Endothelial cell of umbilical vein (primary cell): Measurements from ENCODE around the gene LRRC72. TPM values are rescaled to one million over a fixed set of nuclear protein-coding genes. Genes with fewer than 3 reads are reported as not detected.
"Not testable (repeated sequence)": the region's sequence is repeated elsewhere in the genome, so short reads cannot be mapped to it uniquely, and the experiment has no call there.

ENCODE experiments used
- BruUV-seq: library from RNA; stranded (reverse); fragments of 400-500 nt; replicated peaks from 2 replicates; lab custom pipeline; 2021; lab: Mats Ljungman, UMichigan
- CTCF ChIA-PET: fragments of 300-600, 350-600 bp; sonication (Branson Sonifier 250); formaldehyde crosslinking; loops from one replicate; lab custom pipeline; 2021; ENCODE audit warnings: antibody characterized with exemption, inconsistent platforms; lab: Charles Lee
- POLR2A ChIA-PET: fragments of 300-600, 350-600 bp; sonication (Branson Sonifier 250); formaldehyde crosslinking; loops from one replicate; lab custom pipeline; 2021; ENCODE audit warnings: antibody characterized with exemption, inconsistent platforms; lab: Charles Lee
- DNase-seq: peaks from one replicate; pipeline ENCODE4 v3.0.0-alpha.2; 2011; ENCODE audit warnings: low read depth, low spot score
- FAIRE-seq: peaks from 2 replicates; lab custom pipeline; 2011; peaks lifted over from hg19 to GRCh38; lab: Jason Lieb, UNC
- H2AFZ ChIP-seq: 2 replicates; pipeline ENCODE4 v1.6.0; 2012; ENCODE audit warnings: low read depth, low read length, control low read depth, inconsistent platforms
- H3K27ac ChIP-seq: 2 replicates; pipeline ENCODE4 v1.5.1; 2011; ENCODE audit warnings: low read depth, mild to moderate bottlenecking, control low read depth, low read length, moderate library complexity; ENCODE audit not compliant: insufficient read depth
- H3K27me3 ChIP-seq, 2 experiments: 2 replicates each; pipeline versions ENCODE4 v1.6.0 to v1.6.1; 2011; ENCODE audit warnings: low read length in 2 of 2, mixed read lengths in 1 of 2; ENCODE audit not compliant: control insufficient read depth in 2 of 2, insufficient read depth in 2 of 2
- H3K36me3 ChIP-seq, 2 experiments: 2 replicates in 1 of 2; 3 replicates in 1 of 2; pipeline ENCODE4 v1.5.1; 2011; ENCODE audit warnings: low read length in 2 of 2, mild to moderate bottlenecking in 1 of 2, moderate library complexity in 1 of 2; ENCODE audit not compliant: control insufficient read depth in 2 of 2, insufficient read depth in 2 of 2; ENCODE audit errors: extremely low read depth in 1 of 2
- H3K4me1 ChIP-seq: 3 replicates; pipeline ENCODE4 v1.5.1; 2011; ENCODE audit warnings: mild to moderate bottlenecking, low read length; ENCODE audit not compliant: control insufficient read depth, insufficient read depth; ENCODE audit errors: extremely low read depth
- H3K4me2 ChIP-seq: 2 replicates; pipeline ENCODE4 v1.6.1; 2011; ENCODE audit warnings: low read length, control low read depth, mixed read lengths; ENCODE audit not compliant: insufficient read depth
- H3K4me3 ChIP-seq, 3 experiments: fragments of 200-600 bp in 1 of 3; sonication (generic), shearing (Covaris generic) in 1 of 3; replicated peaks in 1 of 3; 2 replicates each; pipeline ENCODE4 v1.5.1; 2011 to 2016; ENCODE audit warnings: control low read depth in 3 of 3, low read length in 3 of 3, mild to moderate bottlenecking in 2 of 3, inconsistent platforms in 1 of 3, low read depth in 1 of 3, moderate library complexity in 1 of 3; ENCODE audit not compliant: insufficient read depth in 1 of 3
- H3K79me2 ChIP-seq: 2 replicates; pipeline ENCODE4 v1.6.0; 2012; ENCODE audit warnings: low read length, inconsistent platforms; ENCODE audit not compliant: control insufficient read depth, insufficient read depth
- H3K9ac ChIP-seq: replicated peaks from 2 replicates; pipeline ENCODE3; 2011; ENCODE audit warnings: low read length, control low read depth; ENCODE audit not compliant: insufficient read depth; ENCODE audit errors: extremely low read depth
- H3K9me1 ChIP-seq: replicated peaks from 3 replicates; pipeline ENCODE4 v1.6.0; 2011; ENCODE audit warnings: mild to moderate bottlenecking, low read length; ENCODE audit not compliant: control insufficient read depth, insufficient read depth; ENCODE audit errors: extremely low read depth
- H3K9me3 ChIP-seq: replicated peaks from 2 replicates; pipeline ENCODE4 v1.5.1; 2012; ENCODE audit warnings: low read length, inconsistent platforms; ENCODE audit not compliant: control insufficient read depth, insufficient read depth
- H4K20me1 ChIP-seq: replicated peaks from 2 replicates; pipeline ENCODE3; 2011; ENCODE audit warnings: mild to moderate bottlenecking, low read length; ENCODE audit not compliant: control insufficient read depth, insufficient read depth; ENCODE audit errors: extremely low read depth
- EZH2 ChIP-seq: IDR thresholded peaks from 2 replicates; pipeline ENCODE4 v1.6.1; 2012; ENCODE audit warnings: borderline replicate concordance, low read depth, mild to moderate bottlenecking, moderate library complexity, low read length, inconsistent platforms; ENCODE audit not compliant: severe bottlenecking
- FOS ChIP-seq: IDR thresholded peaks from 2 replicates; pipeline ENCODE4 v1.6.1; 2011; ENCODE audit warnings: mild to moderate bottlenecking, low read length, moderate library complexity, borderline replicate concordance; ENCODE audit not compliant: insufficient read depth
- GATA2 ChIP-seq: IDR thresholded peaks from 2 replicates; pipeline ENCODE4 v1.7.0; 2011; ENCODE audit warnings: low read depth, mild to moderate bottlenecking, moderate library complexity, mixed read lengths, low read length; ENCODE audit not compliant: insufficient read length, insufficient read depth
- JUN ChIP-seq: IDR thresholded peaks from 2 replicates; pipeline ENCODE4 v1.6.1; 2011; ENCODE audit warnings: borderline replicate concordance, low read depth; ENCODE audit not compliant: insufficient read length, insufficient read depth
- MAX ChIP-seq: IDR thresholded peaks from 2 replicates; pipeline ENCODE4 v1.6.1; 2011; ENCODE audit not compliant: insufficient read depth, insufficient read length
- MYC ChIP-seq: IDR thresholded peaks from one replicate; pipeline ENCODE4 v1.6.1; 2011; ENCODE audit warnings: mild to moderate bottlenecking, low read depth, low read length
- POLR2A ChIP-seq: IDR thresholded peaks from 2 replicates; pipeline ENCODE4 v1.6.1; 2012; ENCODE audit warnings: low read depth, mild to moderate bottlenecking, control low read depth, low read length
- POLR2AphosphoS5 ChIP-seq: IDR thresholded peaks from 2 replicates; pipeline ENCODE4 v1.6.1; 2012; ENCODE audit warnings: low read depth, mild to moderate bottlenecking, control low read depth, low read length, moderate library complexity; ENCODE audit not compliant: insufficient read depth
- dilution Hi-C: fragments of 300-500 bp; cut with MboI; formaldehyde crosslinking; loops from one replicate; pipeline ENCODE4 v1.15.0; 2019; ENCODE audit warnings: low sequenced_read_pairs; ENCODE audit not compliant: extremely low pct_ligation_motif_present
- intact Hi-C: fragments of 100-400 bp; cut with micrococcal nuclease; formaldehyde crosslinking; loops from one replicate; pipeline ENCODE4 v1.10.0; 2022
- polyA plus RNA-seq, 4 experiments: library from polyadenylated mRNA; depleted of rRNA in 3 of 4; stranded (reverse) in 3 of 4; unstranded in 1 of 4; fragments of >200 nt; gene quantifications; 2 replicates each; pipeline versions ENCODE4 v1.2.1 to v1.2.3, GENCODE V29; 2011 to 2012; ENCODE audit warnings: missing spikeins in 1 of 4
- total RNA-seq: library from RNA; stranded (reverse); gene quantifications from 2 replicates; pipeline ENCODE4 v1.2.3, GENCODE V29; 2021
- TF ChIP-seq, protein P1 (sequence below), 2 donors: IDR thresholded peaks; 1 replicate in 1 of 2; 2 replicates in 1 of 2; pipeline ENCODE4 v1.5.1; 2011; ENCODE audit warnings: low read length in 2 of 2, mild to moderate bottlenecking in 2 of 2, moderate library complexity in 2 of 2, control low read depth in 1 of 2, inconsistent platforms in 1 of 2, low read depth in 1 of 2; ENCODE audit not compliant: insufficient read depth in 1 of 2; ENCODE audit errors: extremely low read depth in 1 of 2

Gene LRRC72
- total and polyA plus RNA-seq, 2 donors (not counting 3 experiments of a cell fraction or from before 2014, with no cell fraction given) = not detected

DNA sequence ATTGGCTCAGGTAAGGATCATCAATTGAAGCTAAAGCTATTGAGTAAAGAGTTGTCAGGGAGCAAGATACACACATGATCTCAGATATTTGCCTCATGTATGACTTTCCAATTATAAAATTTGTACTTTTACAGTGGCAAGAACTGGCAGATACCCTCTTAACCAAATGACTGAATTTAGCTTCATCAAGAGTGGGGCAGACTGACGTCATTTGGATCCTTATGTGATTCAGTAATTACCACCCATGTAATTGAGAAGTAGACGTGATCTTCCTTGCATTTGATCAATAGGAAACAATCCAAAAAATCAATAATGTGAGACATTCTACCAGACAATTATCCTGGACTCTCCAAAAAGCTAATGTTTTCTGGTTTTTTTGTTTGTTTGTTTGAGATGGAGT lies 8.9 kb downstream of the LRRC72 start:
- H3K79me2 ChIP-seq = no peaks in the 10 kb centered on the region
- ChIA-PET CTCF (interaction anchor here (0.5 to 1.4 kb wide), 4 partner anchors 11 to 85 kb away, joined by 3 to 8 read pairs (median 4); no protein-coding TSS in a partner anchor), POLR2A (no interaction called here)
- DNase-seq (no peak), FAIRE-seq (no peak)
- no peak overlapping the region for H3K4me2 ChIP-seq
- no peaks in the 10 kb centered on the region for H3K36me3 ChIP-seq
- H3K4me1 ChIP-seq = no peaks in the 10 kb centered on the region
- dilution Hi-C loops (no loop called here), intact Hi-C loops (no loop called here)
- no peak overlapping the region for H3K9ac ChIP-seq
- H3K27ac ChIP-seq = no peak overlapping the region
- H3K9me3 ChIP-seq = no peaks in the 10 kb centered on the region
- BruUV-seq = no TSS peak
- TF ChIP-seq MAX (no peak), JUN (no peak), GATA2 (no peak), POLR2AphosphoS5 (no peak), EZH2 (no peak), FOS (no peak), POLR2A (no peak), MYC (no peak)
- TF ChIP-seq, protein P1, sequence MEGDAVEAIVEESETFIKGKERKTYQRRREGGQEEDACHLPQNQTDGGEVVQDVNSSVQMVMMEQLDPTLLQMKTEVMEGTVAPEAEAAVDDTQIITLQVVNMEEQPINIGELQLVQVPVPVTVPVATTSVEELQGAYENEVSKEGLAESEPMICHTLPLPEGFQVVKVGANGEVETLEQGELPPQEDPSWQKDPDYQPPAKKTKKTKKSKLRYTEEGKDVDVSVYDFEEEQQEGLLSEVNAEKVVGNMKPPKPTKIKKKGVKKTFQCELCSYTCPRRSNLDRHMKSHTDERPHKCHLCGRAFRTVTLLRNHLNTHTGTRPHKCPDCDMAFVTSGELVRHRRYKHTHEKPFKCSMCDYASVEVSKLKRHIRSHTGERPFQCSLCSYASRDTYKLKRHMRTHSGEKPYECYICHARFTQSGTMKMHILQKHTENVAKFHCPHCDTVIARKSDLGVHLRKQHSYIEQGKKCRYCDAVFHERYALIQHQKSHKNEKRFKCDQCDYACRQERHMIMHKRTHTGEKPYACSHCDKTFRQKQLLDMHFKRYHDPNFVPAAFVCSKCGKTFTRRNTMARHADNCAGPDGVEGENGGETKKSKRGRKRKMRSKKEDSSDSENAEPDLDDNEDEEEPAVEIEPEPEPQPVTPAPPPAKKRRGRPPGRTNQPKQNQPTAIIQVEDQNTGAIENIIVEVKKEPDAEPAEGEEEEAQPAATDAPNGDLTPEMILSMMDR (IDR thresholded peaks at IDR 0.05; ENCODE audit: extremely low read depth in 1 of 2, insufficient read depth in 1 of 2, low read depth in 1 of 2, low read length in 2 of 2) = no peak
- no peak overlapping the region for H3K4me3 ChIP-seq
- no peaks in the 10 kb centered on the region for H3K9me1 ChIP-seq
- no peaks in the 10 kb centered on the region for H4K20me1 ChIP-seq
- no peak overlapping the region for H2AFZ ChIP-seq
- H3K27me3 ChIP-seq = no peaks in the 10 kb centered on the region

DNA sequence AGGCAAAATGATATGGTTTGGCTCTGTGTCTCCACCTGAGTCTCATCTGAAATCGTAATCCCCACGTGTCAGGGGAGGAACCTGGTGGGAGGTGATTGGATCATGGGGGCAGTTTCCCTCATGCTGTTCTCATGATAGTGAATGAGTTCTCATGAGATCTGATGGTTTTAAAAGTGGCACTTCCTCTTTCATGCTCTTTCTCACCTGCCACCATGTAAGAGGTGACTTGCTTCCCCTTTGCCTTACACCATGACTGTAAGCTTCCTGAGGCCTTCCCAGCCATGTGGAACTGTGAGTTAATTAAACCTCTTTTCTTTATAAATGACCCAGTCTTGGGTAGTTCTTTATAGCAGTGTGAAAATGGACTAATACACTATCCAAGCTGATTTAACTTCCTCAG lies 13.9 kb downstream of the LRRC72 start:
- H3K27ac ChIP-seq, BruUV-seq, H3K4me3 ChIP-seq, POLR2A ChIA-PET, H3K79me2 ChIP-seq, DNase-seq, H3K9me1 ChIP-seq, H3K4me2 ChIP-seq, H3K9ac ChIP-seq, H4K20me1 ChIP-seq, H3K36me3 ChIP-seq, H3K4me1 ChIP-seq, H3K27me3 ChIP-seq, intact Hi-C loops, dilution Hi-C loops, FAIRE-seq, H3K9me3 ChIP-seq, H2AFZ ChIP-seq: not testable (repeated sequence)
- CTCF ChIA-PET = interaction anchor here (1.1 to 5.6 kb wide), 2 partner anchors 10 to 25 kb away, joined by 5 to 24 read pairs; no protein-coding TSS in a partner anchor
